OCI-LY1 (cell line): ENCODE measurements around the gene MCCC1.

Experiments
- H2AFZ ChIP-seq: fragments of 200-600 bp; sonication (generic), shearing (Covaris generic); 2 replicates; pipeline ENCODE4 v1.6.0; 2014; ENCODE audit warnings: antibody characterized with exemption, mild to moderate bottlenecking, low read length
- H3F3A ChIP-seq: fragments of 200-600 bp; sonication (generic), shearing (Covaris generic); 2 replicates; pipeline ENCODE4 v1.6.0; 2014; ENCODE audit warnings: mild to moderate bottlenecking, antibody characterized with exemption, low read length, moderate library complexity; ENCODE audit not compliant: insufficient read depth
- H3K27ac ChIP-seq: fragments of 200-600 bp; sonication (generic); 2 replicates; pipeline ENCODE4 v1.5.1; 2014; ENCODE audit warnings: low read length, mixed run types, mild to moderate bottlenecking, low read depth; ENCODE audit not compliant: poor library complexity, severe bottlenecking
- H3K27me3 ChIP-seq: fragments of 200-600 bp; sonication (generic); 2 replicates; pipeline ENCODE4 v1.6.0; 2014; ENCODE audit warnings: antibody characterized with exemption, mild to moderate bottlenecking, low read length, moderate library complexity; ENCODE audit not compliant: insufficient read depth
- H3K36me3 ChIP-seq: fragments of 200-600 bp; sonication (generic); 2 replicates; pipeline ENCODE4 v1.6.1; 2014; ENCODE audit warnings: mild to moderate bottlenecking, antibody characterized with exemption, low read length, moderate library complexity, mixed read lengths; ENCODE audit not compliant: insufficient read depth
- H3K4me1 ChIP-seq: fragments of 200-600 bp; sonication (generic); 2 replicates; pipeline ENCODE4 v1.5.1; 2014; ENCODE audit warnings: mild to moderate bottlenecking, low read length, moderate library complexity; ENCODE audit not compliant: insufficient read depth, severe bottlenecking
- H3K4me2 ChIP-seq: fragments of 200-600 bp; sonication (generic), shearing (Covaris generic); 2 replicates; pipeline ENCODE4 v1.6.1; 2014; ENCODE audit warnings: low read length
- H3K4me3 ChIP-seq: fragments of 200-600 bp; sonication (generic); 2 replicates; pipeline ENCODE4 v1.5.1; 2014; ENCODE audit warnings: low read length, low read depth, mild to moderate bottlenecking, mixed read lengths; ENCODE audit not compliant: poor library complexity, severe bottlenecking
- H3K79me2 ChIP-seq: fragments of 200-600 bp; shearing (Covaris generic); 2 replicates; pipeline ENCODE4 v1.6.1; 2016; ENCODE audit warnings: mixed run types, low read length, mixed read lengths; ENCODE audit not compliant: insufficient read depth
- H3K9ac ChIP-seq: fragments of 200-600 bp; sonication (generic), shearing (Covaris generic); 2 replicates; pipeline ENCODE4 v1.6.1; 2014; ENCODE audit warnings: mild to moderate bottlenecking, low read length, mixed read lengths
- H3K9me2 ChIP-seq: fragments of 200-600 bp; sonication (generic), shearing (Covaris generic); 2 replicates; pipeline ENCODE4 v1.6.1; 2014; ENCODE audit warnings: low read depth, mild to moderate bottlenecking, low read length, mixed read lengths
- H3K9me3 ChIP-seq: fragments of 200-600 bp; shearing (Covaris generic); 2 replicates; pipeline ENCODE4 v1.6.1; 2014; ENCODE audit warnings: low read length, mixed read lengths
- H4K20me1 ChIP-seq: fragments of 200-600 bp; sonication (generic), shearing (Covaris generic); 2 replicates; pipeline ENCODE4 v1.6.0; 2016; ENCODE audit warnings: mild to moderate bottlenecking, low read length; ENCODE audit not compliant: insufficient read depth
- EZH2 ChIP-seq: fragments of 200-600 bp; sonication (generic), shearing (Covaris generic); IDR thresholded peaks from 2 replicates; pipeline ENCODE4 v1.8.0; 2017; ENCODE audit warnings: borderline replicate concordance, mixed run types, mild to moderate bottlenecking, antibody characterized with exemption, low read length, moderate library complexity, mixed read lengths
- TF ChIP-seq, protein P1 (sequence below): fragments of 200-600 bp; sonication (generic), shearing (Covaris generic); IDR thresholded peaks from 2 replicates; pipeline ENCODE4 v1.5.1; 2017; ENCODE audit warnings: mild to moderate bottlenecking, antibody characterized with exemption, low read length, moderate library complexity, mixed read lengths

The MCCC1 gene

DNA sequence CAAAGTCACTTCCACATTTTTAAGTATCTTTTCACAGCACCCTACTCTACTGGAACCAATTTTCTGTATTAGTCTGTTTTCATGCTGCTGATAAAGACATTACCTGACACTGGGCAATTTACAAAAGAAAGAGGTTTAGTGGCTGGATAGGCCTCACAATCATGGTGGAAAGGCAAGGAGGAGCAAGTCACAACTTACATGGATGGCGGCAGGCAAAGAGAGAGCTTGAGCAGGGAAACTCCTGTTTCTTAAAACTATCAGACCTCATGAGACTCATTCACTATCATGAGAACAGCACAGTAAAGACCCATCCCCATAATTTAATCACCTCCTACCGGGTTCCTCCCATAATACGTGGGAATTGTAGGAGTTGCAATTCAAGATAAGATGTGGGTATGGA, 18.7 kb downstream of the MCCC1 start:
- TF ChIP-seq EZH2, result no peak
- TF ChIP-seq, protein P1, sequence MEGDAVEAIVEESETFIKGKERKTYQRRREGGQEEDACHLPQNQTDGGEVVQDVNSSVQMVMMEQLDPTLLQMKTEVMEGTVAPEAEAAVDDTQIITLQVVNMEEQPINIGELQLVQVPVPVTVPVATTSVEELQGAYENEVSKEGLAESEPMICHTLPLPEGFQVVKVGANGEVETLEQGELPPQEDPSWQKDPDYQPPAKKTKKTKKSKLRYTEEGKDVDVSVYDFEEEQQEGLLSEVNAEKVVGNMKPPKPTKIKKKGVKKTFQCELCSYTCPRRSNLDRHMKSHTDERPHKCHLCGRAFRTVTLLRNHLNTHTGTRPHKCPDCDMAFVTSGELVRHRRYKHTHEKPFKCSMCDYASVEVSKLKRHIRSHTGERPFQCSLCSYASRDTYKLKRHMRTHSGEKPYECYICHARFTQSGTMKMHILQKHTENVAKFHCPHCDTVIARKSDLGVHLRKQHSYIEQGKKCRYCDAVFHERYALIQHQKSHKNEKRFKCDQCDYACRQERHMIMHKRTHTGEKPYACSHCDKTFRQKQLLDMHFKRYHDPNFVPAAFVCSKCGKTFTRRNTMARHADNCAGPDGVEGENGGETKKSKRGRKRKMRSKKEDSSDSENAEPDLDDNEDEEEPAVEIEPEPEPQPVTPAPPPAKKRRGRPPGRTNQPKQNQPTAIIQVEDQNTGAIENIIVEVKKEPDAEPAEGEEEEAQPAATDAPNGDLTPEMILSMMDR, result no peak
- Histone ChIP-seq H3K9me3 (peaks cover 32% of the 10 kb centered on the region), H4K20me1 (no peaks in the 10 kb centered on the region), H3K27ac (no peak overlapping the region), H3K9ac (no peak overlapping the region), H3K79me2 (no peaks in the 10 kb centered on the region), H3K27me3 (no peaks in the 10 kb centered on the region), H3K4me1 (no peaks in the 10 kb centered on the region), H2AFZ (no peak overlapping the region), H3K4me3 (no peak overlapping the region), H3K4me2 (no peak overlapping the region), H3F3A (no peaks in the 10 kb centered on the region), H3K9me2 (no peaks in the 10 kb centered on the region), H3K36me3 (peaks cover 97% of the 10 kb centered on the region)

DNA sequence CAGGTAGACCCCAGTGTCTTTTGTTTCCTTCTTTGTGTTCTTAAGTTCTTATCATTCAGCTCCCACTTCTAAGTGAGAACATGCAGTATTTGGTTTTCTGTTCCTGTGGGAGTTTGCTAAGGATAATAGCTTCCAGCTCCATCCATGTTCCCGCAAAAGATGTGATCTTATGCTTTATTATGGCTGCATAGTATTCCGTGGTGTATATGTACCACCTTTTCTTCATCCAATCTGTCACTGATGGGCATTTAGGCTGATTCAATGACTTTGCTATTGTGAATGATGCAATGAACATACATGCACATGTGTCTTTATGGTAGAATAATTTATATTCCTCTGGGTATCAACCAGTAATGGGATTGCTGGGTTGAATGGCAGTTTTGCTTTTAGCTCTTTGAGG, 24.4 kb downstream of the MCCC1 start:
- Histone ChIP-seq H2AFZ (no peak overlapping the region), H3K36me3 (peaks cover 78% of the 10 kb centered on the region), H3K9me3 (peaks cover 25% of the 10 kb centered on the region), H3K4me1 (no peaks in the 10 kb centered on the region), H4K20me1 (no peaks in the 10 kb centered on the region), H3K79me2 (no peaks in the 10 kb centered on the region), H3K4me3 (no peak overlapping the region), H3K9me2 (no peaks in the 10 kb centered on the region), H3F3A (no peaks in the 10 kb centered on the region), H3K4me2 (no peak overlapping the region), H3K27me3 (no peaks in the 10 kb centered on the region), H3K9ac (no peak overlapping the region), H3K27ac (no peak overlapping the region)
- no peak for TF ChIP-seq EZH2
- TF ChIP-seq, protein P1, result no peak

DNA sequence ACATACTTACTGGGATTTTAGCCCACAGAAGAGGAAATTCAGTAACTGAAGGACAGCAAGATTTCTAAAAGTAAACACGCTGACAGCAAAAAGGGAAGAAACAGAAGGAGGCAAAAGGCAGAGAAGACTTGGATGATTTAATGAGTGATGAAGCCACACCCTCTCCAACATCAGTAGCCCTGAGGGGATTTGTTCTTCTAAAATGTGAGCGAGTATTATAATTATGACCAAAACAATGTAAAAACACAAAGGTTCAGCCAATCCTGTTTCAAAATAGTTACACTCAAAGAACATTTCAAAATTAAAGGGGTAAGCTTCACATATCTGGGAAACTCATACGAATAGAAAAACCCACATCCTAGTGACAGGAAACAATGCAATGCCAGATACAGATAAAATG, 25.0 kb downstream of the MCCC1 start:
- Histone ChIP-seq H3K36me3 (peaks cover 78% of the 10 kb centered on the region), H2AFZ (no peak overlapping the region), H3K4me2 (no peak overlapping the region), H4K20me1 (no peaks in the 10 kb centered on the region), H3K9me3 (peaks cover 25% of the 10 kb centered on the region), H3K79me2 (no peaks in the 10 kb centered on the region), H3F3A (no peaks in the 10 kb centered on the region), H3K9me2 (no peaks in the 10 kb centered on the region), H3K27me3 (no peaks in the 10 kb centered on the region), H3K4me3 (no peak overlapping the region), H3K4me1 (no peaks in the 10 kb centered on the region), H3K9ac (no peak overlapping the region), H3K27ac (no peak overlapping the region)
- TF ChIP-seq EZH2, result no peak
- TF ChIP-seq, protein P1, result no peak
